ENCODE data around the gene TPPP.
A peak's percentile ranks its signal among the peaks of the same experiment; 100 is the strongest.
"Not testable (repeated sequence)": the region's sequence is repeated elsewhere in the genome, so short reads cannot be mapped to it uniquely, and the experiment has no call there.

Gene TPPP

GRCh38 chr5:678521-678920, 14.6 kb downstream of the TPPP start:
- DNase-seq (ENCODE audit: low read depth in 1 of 2, low spot score in 1 of 2) = not testable (repeated sequence)

DNA sequence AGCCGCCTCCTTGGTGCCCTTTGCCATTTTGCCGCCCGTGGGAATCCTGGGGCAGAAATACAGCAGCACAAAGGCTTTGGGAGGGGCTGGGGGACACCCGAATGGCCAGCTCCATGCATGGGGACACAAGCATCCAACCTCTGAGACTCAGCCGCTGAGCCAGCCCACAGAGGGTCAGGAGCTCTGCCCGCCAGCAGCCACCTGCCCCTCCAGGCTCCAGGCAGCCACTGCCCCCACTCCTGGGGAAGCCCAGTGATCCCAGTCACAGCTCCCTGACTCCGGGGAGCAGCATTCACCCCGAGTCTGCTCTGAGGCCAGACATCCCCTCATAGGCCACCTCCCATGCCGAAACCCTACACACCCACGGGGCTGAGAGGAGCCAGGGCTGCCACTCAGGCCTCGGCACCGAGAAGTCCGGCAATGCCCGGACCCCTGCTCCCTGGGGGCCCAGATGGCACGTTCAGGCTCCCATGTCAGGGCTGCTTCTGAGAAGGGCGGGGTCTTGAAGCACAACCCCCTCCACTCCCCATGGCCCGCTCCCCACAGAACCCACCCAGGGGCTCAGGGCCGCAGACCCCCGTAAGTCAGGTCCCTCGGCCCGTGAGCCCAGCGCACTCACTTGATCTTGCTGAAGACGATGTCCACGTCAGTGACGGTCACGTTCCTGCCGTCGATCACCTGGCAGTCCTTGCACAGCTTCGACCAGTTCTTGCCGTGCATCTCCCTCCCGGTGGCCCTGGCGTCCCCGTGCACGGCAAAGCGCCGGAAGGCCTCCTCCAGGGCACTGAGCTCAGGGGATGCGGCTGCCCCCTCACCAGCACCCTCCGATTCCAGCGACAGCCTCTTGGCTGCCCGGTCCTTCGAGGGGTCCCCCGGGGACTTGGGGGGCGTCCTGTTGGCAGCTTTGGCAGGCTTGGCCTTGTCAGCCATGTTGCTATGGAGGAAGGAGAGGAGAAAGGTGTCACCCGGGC, 15.7 kb downstream of the TPPP start:
- no peak for DNase-seq (ENCODE audit: low read depth in 1 of 2, low spot score in 1 of 2)

DNA sequence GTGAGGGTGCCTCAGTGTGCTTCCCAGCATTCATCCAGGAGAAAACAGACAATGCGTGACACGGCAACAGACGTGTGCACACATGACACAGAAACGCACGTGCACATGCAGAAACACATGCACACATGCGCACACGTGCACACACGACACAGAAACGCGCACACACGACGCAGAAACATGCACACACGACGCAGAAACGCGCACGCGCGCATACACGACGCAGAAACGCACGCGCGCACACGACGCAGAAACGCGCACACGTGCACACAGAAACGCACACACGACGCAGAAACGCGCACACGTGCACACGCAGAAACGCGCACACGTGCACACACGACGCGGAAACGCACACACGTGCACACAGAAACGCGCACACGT, 16.5 kb downstream of the TPPP start:
- no peak for DNase-seq (ENCODE audit: low read depth in 1 of 2, low spot score in 1 of 2)

- no peak for DNase-seq (ENCODE audit: low read depth in 1 of 2, low spot score in 1 of 2)
These were observed 17.1 kb downstream of the TPPP start for GRCh38 chr5:675871-676698.

GRCh38 chr5:675111-675870, 17.9 kb downstream of the TPPP start:
- DNase-seq (ENCODE audit: low read depth in 1 of 2, low spot score in 1 of 2) = no peak

GRCh38 chr5:674630-675011, 18.5 kb downstream of the TPPP start:
- no peak for DNase-seq (ENCODE audit: low read depth in 1 of 2, low spot score in 1 of 2)

GRCh38 chr5:673831-674629, 19.1 kb downstream of the TPPP start:
- DNase-seq (ENCODE audit: low read depth in 1 of 2, low spot score in 1 of 2) = no peak

- DNase-seq (ENCODE audit: low read depth in 1 of 2, low spot score in 1 of 2) = no peak
These were observed 19.9 kb downstream of the TPPP start for GRCh38 chr5:673161-673830.

GRCh38 chr5:672329-673160, 20.6 kb downstream of the TPPP start:
- DNase-seq (ENCODE audit: low read depth in 1 of 2, low spot score in 1 of 2) = peak in 1 of 2 donors; percentile 35

- peak; percentile 43 to 56 for DNase-seq (ENCODE audit: low read depth in 1 of 2, low spot score in 1 of 2)
These were observed 21.5 kb downstream of the TPPP start for GRCh38 chr5:671459-672328.

GRCh38 chr5:670396-671270, 22.5 kb downstream of the TPPP start:
- no peak for DNase-seq (ENCODE audit: low read depth in 1 of 2, low spot score in 1 of 2)

- no peak for DNase-seq (ENCODE audit: low read depth in 1 of 2, low spot score in 1 of 2)
These were observed 23.2 kb downstream of the TPPP start for GRCh38 chr5:669842-670395.

DNA sequence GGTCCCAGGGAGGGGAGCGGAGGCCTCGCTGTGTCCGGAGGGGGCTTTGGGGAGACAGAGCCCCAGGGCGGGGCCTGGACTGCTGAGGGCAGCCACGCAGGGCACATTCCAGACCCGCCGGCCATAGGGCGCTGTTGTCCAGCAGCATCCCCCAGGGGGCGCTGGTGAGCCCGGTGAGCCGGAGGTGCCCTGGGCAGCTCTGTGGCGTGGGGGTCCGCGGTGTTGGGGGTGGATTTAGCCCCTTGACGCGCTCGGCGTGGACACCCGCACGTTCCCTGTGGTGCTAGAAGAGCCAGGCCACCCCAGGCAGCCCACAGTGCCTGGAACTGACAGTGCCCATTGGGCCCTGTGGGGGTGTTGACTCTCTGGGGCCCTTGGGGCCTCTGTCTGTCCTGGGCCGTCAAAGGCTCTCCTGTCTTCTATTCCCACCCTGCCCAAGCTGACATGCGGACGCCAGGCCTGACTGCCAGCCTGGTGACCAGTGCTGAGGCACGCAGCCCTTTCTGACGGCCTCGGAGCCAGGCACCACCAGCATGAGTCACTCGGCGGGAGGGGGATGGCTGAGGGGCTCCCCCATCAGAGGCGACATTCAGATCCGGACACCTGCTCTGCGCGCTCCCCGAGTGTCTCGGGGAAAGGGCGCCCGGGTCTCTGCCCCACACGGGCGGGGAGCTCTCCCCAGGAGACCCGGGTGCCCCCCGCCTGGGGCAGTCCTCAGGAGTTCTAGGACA, 23.9 kb downstream of the TPPP start:
- DNase-seq (ENCODE audit: low read depth in 1 of 2, low spot score in 1 of 2) = no peak

DNA sequence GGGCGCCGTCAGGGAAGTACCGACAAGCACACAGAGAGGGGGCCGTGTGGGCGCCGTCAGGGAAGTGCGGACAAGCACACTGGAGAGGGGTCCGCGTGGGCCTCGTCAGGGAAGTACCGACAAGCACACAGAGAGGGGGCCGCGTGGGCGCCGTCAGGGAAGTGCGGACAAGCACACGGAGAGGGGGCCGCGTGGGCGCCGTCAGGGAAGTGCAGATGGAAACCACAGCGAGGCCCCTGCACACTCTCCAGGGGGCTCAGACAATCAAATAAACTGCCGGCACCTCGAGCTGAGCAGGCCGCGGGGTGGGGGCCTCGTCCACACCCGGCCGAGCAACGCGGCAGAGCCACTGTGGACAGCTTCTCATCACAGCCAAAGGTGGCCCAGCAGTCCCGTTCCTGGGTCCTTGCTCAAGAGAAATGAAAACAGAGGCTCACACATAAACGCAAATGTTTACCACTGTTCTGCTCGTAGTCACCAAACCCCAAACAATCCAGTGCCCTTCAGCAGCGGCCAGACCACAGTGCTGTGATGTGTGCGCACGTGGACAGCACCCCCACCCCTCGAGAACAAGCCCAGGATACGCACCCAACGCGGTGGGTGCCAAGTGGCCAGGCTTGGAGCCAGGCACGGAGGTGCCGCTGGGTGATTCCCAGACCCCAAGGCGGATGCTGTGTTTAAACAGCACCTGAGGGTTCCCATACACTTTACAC, 24.7 kb downstream of the TPPP start:
- DNase-seq (ENCODE audit: low read depth in 1 of 2, low spot score in 1 of 2) = no peak

GRCh38 chr5:666816-667498, 26.2 kb downstream of the TPPP start:
- DNase-seq (ENCODE audit: low read depth in 1 of 2, low spot score in 1 of 2) = no peak

All from activated CD4-positive, alpha-beta T cell treated with anti-CD3 and anti-CD28 coated beads, Interleukin-2, amount 50 U/mL, for 24 hours (primary cell).